Measurements from ENCODE around the gene C11orf21. TPM values are rescaled to one million over a fixed set of nuclear protein-coding genes. Genes with fewer than 3 reads are reported as not detected.

The C11orf21 gene
- polyA plus RNA-seq, 1 of the 3 experiments (the other 2 are of a cell fraction), result 0.03 TPM

DNA sequence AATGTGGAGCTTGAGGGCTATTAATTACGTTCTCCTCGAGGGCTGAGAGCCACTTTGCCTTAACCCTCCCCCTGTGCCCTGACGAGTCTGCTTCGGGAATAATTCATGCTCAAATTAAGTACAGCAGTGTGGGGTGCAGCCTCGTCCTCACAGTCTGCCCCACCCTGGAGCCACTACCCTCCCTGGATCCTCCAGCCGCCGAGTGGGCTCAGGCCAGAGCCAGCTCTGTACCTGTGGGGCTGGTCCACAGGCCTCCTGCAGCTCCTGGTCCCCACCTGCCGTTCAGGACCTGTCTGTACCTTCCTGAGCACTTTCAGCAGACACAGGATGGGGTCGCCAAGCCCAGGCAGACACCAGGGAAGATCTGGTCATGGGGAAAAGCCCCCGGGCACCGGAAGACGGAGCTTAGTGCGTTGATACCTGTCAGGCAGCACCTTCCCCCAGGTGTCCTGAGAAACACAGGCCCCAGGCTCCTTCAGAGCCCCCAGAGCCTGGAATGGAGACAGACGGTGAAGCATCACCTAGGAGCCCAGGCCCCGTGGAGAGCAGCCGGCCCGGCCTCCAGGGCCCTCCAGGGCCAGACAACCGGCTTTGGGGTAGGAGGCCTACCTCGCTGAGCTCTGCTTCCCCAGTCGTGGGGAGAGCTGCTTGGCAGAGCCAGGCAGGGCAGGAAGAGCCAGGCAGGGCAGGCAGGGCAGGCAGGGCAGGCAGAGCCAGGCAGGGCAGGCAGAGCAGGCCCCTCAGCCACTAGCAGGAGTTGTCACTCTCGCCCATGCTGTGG is 9.8 kb upstream of the C11orf21 start (continued):
- TF ChIP-seq TEAD4 (IDR thresholded peaks at IDR 0.05; ENCODE audit: borderline replicate concordance, insufficient read depth), result no peak
- no peak for TF ChIP-seq SIN3A (IDR thresholded peaks at IDR 0.05; ENCODE audit: borderline replicate concordance, low read depth, low read length)
- TF ChIP-seq POLR2AphosphoS5 (IDR thresholded peaks at IDR 0.05; ENCODE audit: low read depth, low read length), result no peak
- TF ChIP-seq NRF1 (IDR thresholded peaks at IDR 0.05; ENCODE audit: low read depth, low read length), result no peak
- TF ChIP-seq FOSL2 (IDR thresholded peaks at IDR 0.05; ENCODE audit: borderline replicate concordance, low read depth), result no peak
- no peak for TF ChIP-seq FOXM1 (IDR thresholded peaks at IDR 0.05; ENCODE audit: low read depth)
- no peak for TF ChIP-seq SMC3 (IDR thresholded peaks at IDR 0.05; ENCODE audit: low read depth, low read length)

GRCh38 chr11:2310786-2311352 is 9.2 kb upstream of the C11orf21 start:
- H3K36me3 ChIP-seq (replicated peaks in 1 of 2; ENCODE audit: control insufficient read depth in 1 of 2, insufficient read depth in 2 of 2, low read length in 1 of 2), result no peaks in the 10 kb centered on the region
- H3F3A ChIP-seq (replicated peaks; ENCODE audit: insufficient read depth), result no peaks in the 10 kb centered on the region
- 91% methylated on average over 6 of the region's 16 CpGs for WGBS (ENCODE audit: low lambda C conversion rate)
- TF ChIP-seq, protein P1, sequence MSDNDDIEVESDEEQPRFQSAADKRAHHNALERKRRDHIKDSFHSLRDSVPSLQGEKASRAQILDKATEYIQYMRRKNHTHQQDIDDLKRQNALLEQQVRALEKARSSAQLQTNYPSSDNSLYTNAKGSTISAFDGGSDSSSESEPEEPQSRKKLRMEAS (IDR thresholded peaks at IDR 0.05; ENCODE audit: low read depth), result no peak
- TF ChIP-seq USF1 (IDR thresholded peaks at IDR 0.05; ENCODE audit: borderline replicate concordance, low read depth) (no peak), RXRA (IDR thresholded peaks at IDR 0.05; ENCODE audit: borderline replicate concordance, low read depth) (no peak), EP300 (IDR thresholded peaks at IDR 0.05; ENCODE audit: borderline replicate concordance in 1 of 2, low read depth in 1 of 2, low read length in 1 of 2) (no peak), TAF1 (IDR thresholded peaks at IDR 0.05; ENCODE audit: borderline replicate concordance, low read depth, low read length) (no peak), FOSL2 (IDR thresholded peaks at IDR 0.05; ENCODE audit: borderline replicate concordance, low read depth) (no peak), JUND (IDR thresholded peaks at IDR 0.05) (no peak)
- TF ChIP-seq, protein P2, sequence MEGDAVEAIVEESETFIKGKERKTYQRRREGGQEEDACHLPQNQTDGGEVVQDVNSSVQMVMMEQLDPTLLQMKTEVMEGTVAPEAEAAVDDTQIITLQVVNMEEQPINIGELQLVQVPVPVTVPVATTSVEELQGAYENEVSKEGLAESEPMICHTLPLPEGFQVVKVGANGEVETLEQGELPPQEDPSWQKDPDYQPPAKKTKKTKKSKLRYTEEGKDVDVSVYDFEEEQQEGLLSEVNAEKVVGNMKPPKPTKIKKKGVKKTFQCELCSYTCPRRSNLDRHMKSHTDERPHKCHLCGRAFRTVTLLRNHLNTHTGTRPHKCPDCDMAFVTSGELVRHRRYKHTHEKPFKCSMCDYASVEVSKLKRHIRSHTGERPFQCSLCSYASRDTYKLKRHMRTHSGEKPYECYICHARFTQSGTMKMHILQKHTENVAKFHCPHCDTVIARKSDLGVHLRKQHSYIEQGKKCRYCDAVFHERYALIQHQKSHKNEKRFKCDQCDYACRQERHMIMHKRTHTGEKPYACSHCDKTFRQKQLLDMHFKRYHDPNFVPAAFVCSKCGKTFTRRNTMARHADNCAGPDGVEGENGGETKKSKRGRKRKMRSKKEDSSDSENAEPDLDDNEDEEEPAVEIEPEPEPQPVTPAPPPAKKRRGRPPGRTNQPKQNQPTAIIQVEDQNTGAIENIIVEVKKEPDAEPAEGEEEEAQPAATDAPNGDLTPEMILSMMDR (IDR thresholded peaks at IDR 0.05), result no peak
- H2AFZ ChIP-seq (ENCODE audit: low read depth), result no peak overlapping the region
- no peaks in the 10 kb centered on the region for H3K9me3 ChIP-seq
- no peaks in the 10 kb centered on the region for H3K27me3 ChIP-seq (ENCODE audit: insufficient read depth)
- no peak for DNase-seq
- H3K4me3 ChIP-seq (ENCODE audit: low read depth in 2 of 2, low read length in 1 of 2), result no peak overlapping the region
- no peak overlapping the region for H3K4me2 ChIP-seq
- ChIA-PET POLR2A (interaction anchor here (1.0 kb wide), 1 partner anchor 9 kb away, joined by 4 read pairs; the partner anchor contains the start of genes C11orf21 and TSPAN32), CTCF (interaction anchor here (1.0 to 10.5 kb wide), 3 partner anchors 110 to 159 kb away, joined by 3 to 101 read pairs (median 3); no protein-coding TSS in a partner anchor)
- H3K9ac ChIP-seq, result no peak overlapping the region
- no peaks in the 10 kb centered on the region for H3K9me2 ChIP-seq
- no peaks in the 10 kb centered on the region for H3K79me2 ChIP-seq (ENCODE audit: insufficient read depth)
- no peaks in the 10 kb centered on the region for H4K20me1 ChIP-seq (ENCODE audit: insufficient read depth)
- peaks cover 33% of the 10 kb centered on the region in 2 experiments; a peak in 3 of 4 replicates for H3K4me1 ChIP-seq (ENCODE audit: control insufficient read depth in 1 of 2, insufficient read depth in 2 of 2, low read depth in 1 of 2, low read length in 1 of 2)
- no peak overlapping the region for H3K27ac ChIP-seq (ENCODE audit: low read depth in 2 of 2, low read length in 1 of 2)
